ENCODE measurements around the gene SLC38A6.

Gene SLC38A6

GRCh38 chr14:60980811-60981632 is at the start of gene SLC38A6, which contains the start of gene TRMT5:
TSS of gene SLC38A6 (plus strand) at chr14:60981245. CDS start at chr14:60981278, 33 bp downstream.
TSS of gene TRMT5 (minus strand) at chr14:60981079. CDS start at chr14:60980973, 106 bp downstream.
- DNase-seq, result peak; percentile 92

GRCh38 chr14:60933920-60934655 is 47.0 kb upstream of the SLC38A6 start:
- no peak for DNase-seq

- DNase-seq, result no peak
Observed at GRCh38 chr14:60935319-60935718, 45.7 kb upstream of the SLC38A6 start.

DNA sequence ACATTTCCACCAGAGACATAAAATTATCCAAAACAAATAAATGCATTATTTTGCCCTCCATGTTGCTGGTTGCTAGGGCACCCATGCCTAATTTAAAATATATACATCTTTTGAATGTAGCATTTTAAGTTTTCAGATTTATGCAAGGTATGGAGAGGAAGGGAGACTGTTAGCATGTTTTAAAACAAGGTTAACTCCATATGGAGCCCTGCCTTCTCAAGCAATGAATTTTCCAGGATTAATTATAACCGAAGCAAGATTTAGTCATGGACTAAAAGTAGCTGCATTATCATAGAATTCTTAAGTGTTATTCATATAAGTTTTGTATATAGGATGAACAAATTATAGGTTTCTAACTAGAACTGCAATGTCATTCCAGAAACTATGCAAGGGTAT is 37.4 kb upstream of the SLC38A6 start:
- DNase-seq, result no peak

- no peak for DNase-seq
Observed at GRCh38 chr14:60944204-60944603, 36.8 kb upstream of the SLC38A6 start.

GRCh38 chr14:60945984-60946383 is 35.1 kb upstream of the SLC38A6 start:
- no peak for DNase-seq

GRCh38 chr14:60946773-60947172 is 34.3 kb upstream of the SLC38A6 start:
- DNase-seq, result no peak

- DNase-seq, result no peak
Observed at GRCh38 chr14:60951776-60952435, 29.1 kb upstream of the SLC38A6 start.

- no peak for DNase-seq
Observed at GRCh38 chr14:60956202-60956601, 24.8 kb upstream of the SLC38A6 start.

DNA sequence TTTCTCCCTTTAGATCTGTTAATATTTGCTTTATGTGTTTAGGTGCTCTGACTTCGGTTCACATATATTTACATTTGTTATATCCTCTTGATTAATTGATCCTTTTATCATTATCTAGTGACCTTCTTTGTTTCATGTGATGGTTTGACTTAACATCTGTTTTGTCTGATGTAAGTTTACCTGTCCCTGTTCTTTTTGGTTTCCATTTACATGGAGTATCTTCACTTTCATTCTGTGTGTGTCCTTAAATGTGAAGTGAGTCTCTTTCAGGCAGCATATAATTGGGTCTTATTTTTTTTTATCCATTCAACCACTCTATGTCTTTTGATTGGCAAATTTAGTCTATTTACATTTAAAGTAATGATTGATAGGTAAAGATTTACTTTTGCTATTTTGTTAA is 24.4 kb upstream of the SLC38A6 start:
- DNase-seq, result no peak

DNA sequence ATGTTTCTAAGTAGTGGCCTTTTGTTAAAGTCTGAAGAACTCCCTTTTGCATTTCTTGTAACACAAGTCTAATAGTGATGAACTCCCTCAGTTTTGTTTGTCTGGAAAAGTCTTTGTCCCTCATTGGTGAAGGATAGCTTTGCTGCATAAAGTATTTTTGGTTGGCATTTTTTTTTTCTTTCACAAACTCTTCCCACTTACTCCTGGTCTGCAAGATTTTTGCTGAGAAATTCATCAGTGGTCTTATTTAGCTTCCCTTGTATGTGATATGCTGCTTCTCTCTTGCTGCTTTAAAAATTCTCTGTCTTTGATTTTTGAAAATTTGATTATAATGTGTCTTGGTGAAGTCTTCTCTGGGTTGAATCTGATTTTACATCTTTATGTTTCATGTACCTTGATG is 22.9 kb upstream of the SLC38A6 start:
- DNase-seq, result no peak

- no peak for DNase-seq
Observed at GRCh38 chr14:60963761-60964160, 17.3 kb upstream of the SLC38A6 start.

DNA sequence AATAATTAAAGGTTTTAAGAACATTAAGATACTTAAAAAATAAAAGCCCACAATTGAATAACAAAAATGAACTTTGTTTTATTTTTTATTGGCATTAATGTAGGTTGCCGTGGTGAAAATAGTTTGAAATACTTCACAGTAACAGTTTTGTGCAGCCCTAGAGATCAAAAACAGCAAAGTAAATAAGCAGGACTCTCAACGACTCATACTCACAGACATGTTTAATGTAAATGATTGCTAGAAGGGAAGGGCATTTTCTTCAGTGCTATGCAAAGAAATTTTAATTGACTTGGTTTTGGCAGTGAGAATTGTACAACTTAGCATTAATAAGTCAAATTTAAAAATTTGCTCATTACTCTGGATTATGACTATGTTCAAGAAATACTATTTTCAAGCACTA is 16.1 kb upstream of the SLC38A6 start:
- no peak for DNase-seq

DNA sequence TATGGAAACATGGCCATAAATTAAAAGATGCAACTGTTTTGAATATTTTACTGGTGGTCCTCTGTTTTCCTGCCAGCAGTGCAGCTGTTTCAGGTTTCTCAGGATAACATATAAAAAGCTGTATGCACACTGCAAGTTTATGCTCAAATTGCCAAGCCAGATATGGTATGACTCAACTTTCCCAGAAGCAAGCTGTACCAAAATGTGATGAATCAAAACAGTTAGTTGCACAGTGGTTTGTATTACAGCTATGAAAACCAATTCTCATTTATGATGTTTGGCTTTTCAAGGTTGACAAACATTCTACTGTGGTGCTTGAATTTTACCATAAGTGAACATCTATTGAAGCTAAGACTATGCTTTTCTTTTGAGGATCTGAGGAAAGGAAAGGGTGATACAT is 15.6 kb upstream of the SLC38A6 start:
- no peak for DNase-seq

GRCh38 chr14:60968099-60968498 is 12.9 kb upstream of the SLC38A6 start:
- DNase-seq, result no peak

DNA sequence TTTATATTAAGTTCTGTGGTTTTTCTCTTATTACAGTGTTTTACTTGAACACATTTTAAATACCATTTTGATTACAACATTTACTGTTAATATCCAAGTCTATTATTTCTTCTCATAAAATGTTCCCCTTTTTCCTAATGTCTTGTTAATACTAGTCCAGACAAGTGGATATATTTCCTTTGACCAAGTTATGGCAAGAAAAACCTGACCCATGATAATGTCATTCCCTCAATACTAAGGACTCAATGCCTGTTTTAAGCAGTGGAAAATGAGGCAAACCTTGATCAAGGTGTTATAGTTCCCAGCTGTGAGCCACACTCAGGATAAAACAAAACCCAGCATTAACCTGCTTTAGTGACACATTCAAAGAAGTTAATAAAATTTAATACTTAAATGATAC is 12.4 kb upstream of the SLC38A6 start:
- DNase-seq, result no peak

DNA sequence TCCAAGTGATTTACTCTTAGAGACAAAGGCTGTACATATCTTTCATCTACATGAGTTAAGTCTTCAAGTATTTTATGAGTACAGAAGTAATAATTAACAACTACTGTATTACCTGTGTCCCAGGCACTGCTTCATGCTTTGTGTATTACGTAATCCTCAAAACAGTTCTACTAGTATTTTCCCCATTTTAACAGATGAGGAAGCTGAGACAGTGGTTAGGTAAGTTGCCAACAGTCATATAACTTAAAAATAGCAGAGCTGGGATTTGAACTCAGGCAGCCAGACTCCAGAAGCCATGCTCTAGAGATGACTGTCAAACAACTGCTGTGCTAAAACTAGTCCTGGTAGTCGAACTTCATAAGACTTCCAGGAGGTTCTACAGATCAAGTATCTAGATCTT is 10.9 kb upstream of the SLC38A6 start:
- DNase-seq, result no peak

DNA sequence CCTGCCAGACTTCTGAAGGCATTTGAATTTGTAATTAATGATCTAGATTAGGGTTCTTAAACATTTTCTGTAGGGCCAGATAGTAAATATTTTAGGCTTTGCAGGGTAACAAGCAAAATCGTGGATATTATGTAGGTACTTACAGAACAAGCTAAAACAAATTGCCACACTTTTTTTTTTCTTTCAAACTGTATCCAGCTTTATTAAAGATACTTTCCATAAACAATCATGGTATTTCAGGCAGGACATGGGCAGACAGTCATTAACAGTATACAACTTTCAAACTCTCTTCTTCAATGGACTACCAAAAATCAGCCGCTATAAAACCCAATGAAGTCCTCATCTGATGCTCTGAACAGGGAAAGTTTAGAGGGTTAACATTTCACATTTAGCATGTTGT is 9.8 kb upstream of the SLC38A6 start:
- no peak for DNase-seq

- no peak for DNase-seq
Observed at GRCh38 chr14:60972295-60972694, 8.8 kb upstream of the SLC38A6 start.

GRCh38 chr14:60973070-60973469 is 8.0 kb upstream of the SLC38A6 start:
- DNase-seq, result no peak

- DNase-seq, result no peak
Observed at GRCh38 chr14:60974090-60974651, 6.9 kb upstream of the SLC38A6 start.

GRCh38 chr14:60975551-60975950 is 5.5 kb upstream of the SLC38A6 start:
- no peak for DNase-seq

DNA sequence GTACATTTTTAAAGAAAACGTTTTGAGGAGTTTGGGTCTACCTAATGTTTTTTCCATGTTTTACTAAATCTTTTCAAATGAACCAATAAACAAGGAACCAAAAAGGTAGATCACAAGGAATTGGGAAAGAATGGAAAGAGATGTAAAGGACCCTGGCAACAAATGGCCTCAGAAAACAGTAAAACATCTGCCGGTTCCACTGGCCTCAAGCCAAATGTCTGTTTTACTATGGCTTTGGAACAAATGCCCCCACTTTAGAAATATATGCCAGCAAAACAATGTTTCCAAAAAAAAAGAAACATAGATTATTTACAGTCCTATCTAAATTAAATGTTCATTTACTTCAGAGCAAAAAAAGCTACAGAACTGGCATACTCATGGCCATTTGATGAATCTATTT is 3.2 kb upstream of the SLC38A6 start:
- no peak for DNase-seq

All from CD4-positive, alpha-beta T cell treated with Interleukin-21 for 1 hour (primary cell).